GM23248 (cell line): ENCODE results near the gene LRIG1. TPM values are rescaled to one million over a fixed set of nuclear protein-coding genes. Genes with fewer than 3 reads are reported as not detected.

Source experiments
- DNase-seq: peaks from one replicate; pipeline ENCODE4 v3.0.0-alpha.2; 2015
- H2AFZ ChIP-seq: fragments of 200-600 bp; sonication (generic); 2 replicates; pipeline ENCODE4 v1.6.1; 2016; ENCODE audit warnings: antibody characterized with exemption
- H3F3A ChIP-seq: fragments of 200-600 bp; sonication (generic); 2 replicates; pipeline ENCODE4 v1.6.1; 2016; ENCODE audit warnings: mild to moderate bottlenecking, antibody characterized with exemption, mixed run types; ENCODE audit not compliant: insufficient read depth
- H3K27ac ChIP-seq: fragments of 200-600 bp; sonication (generic); 2 replicates; pipeline ENCODE4 v1.5.1; 2016; ENCODE audit warnings: mild to moderate bottlenecking
- H3K27me3 ChIP-seq: fragments of 200-600 bp; sonication (generic); replicated peaks from 2 replicates; pipeline ENCODE4 v1.6.1; 2016; ENCODE audit warnings: mild to moderate bottlenecking; ENCODE audit not compliant: insufficient read depth
- H3K36me3 ChIP-seq: fragments of 200-600 bp; sonication (generic); 2 replicates; pipeline ENCODE4 v1.6.1; 2016; ENCODE audit warnings: low read depth, mild to moderate bottlenecking
- H3K4me1 ChIP-seq: fragments of 200-600 bp; sonication (generic); 2 replicates; pipeline ENCODE4 v1.6.1; 2016; ENCODE audit warnings: mild to moderate bottlenecking; ENCODE audit not compliant: insufficient read depth
- H3K4me2 ChIP-seq: fragments of 200-600 bp; sonication (generic); one replicate; pipeline ENCODE4 v1.6.1; 2016; ENCODE audit warnings: mild to moderate bottlenecking; ENCODE audit not compliant: unreplicated experiment
- H3K4me3 ChIP-seq: fragments of 200-600 bp; sonication (generic); 2 replicates; pipeline ENCODE4 v1.5.1; 2016; ENCODE audit warnings: mild to moderate bottlenecking
- H3K79me2 ChIP-seq: fragments of 200-600 bp; sonication (generic); 2 replicates; pipeline ENCODE4 v1.6.1; 2016; ENCODE audit warnings: mild to moderate bottlenecking; ENCODE audit not compliant: insufficient read depth
- H3K9ac ChIP-seq: fragments of 200-600 bp; sonication (generic); 2 replicates; pipeline ENCODE4 v1.6.1; 2016; ENCODE audit warnings: mild to moderate bottlenecking
- H3K9me2 ChIP-seq: fragments of 200-600 bp; sonication (generic); 2 replicates; pipeline ENCODE4 v1.6.1; 2016; ENCODE audit warnings: mixed run types, mild to moderate bottlenecking, moderate library complexity; ENCODE audit not compliant: insufficient read depth
- H3K9me3 ChIP-seq: fragments of 200-600 bp; sonication (generic); one replicate; pipeline ENCODE4 v1.6.1; 2017; ENCODE audit warnings: low read depth
- H4K20me1 ChIP-seq: fragments of 200-600 bp; sonication (generic); 2 replicates; pipeline ENCODE4 v1.6.0; 2016; ENCODE audit not compliant: insufficient read depth
- EZH2 ChIP-seq: fragments of 200-600 bp; sonication (generic); IDR thresholded peaks from 2 replicates; pipeline ENCODE4 v1.6.1; 2018; ENCODE audit warnings: antibody characterized with exemption, mild to moderate bottlenecking; ENCODE audit not compliant: insufficient read depth, poor library complexity, severe bottlenecking
- EZH2phosphoT487 ChIP-seq: fragments of 200-600 bp; sonication (generic); IDR thresholded peaks from 2 replicates; pipeline ENCODE4 v1.6.1; 2018; ENCODE audit warnings: antibody characterized with exemption, moderate library complexity, mild to moderate bottlenecking, low read depth; ENCODE audit not compliant: insufficient read depth
- WGBS, 2 experiments: methylation state at CpG; one replicate each; pipeline ENCODE4 v1.1.6; 2015 to 2017; ENCODE audit warnings: low lambda C conversion rate in 2 of 2, low coverage in 1 of 2; ENCODE audit errors: missing lambda C conversion rate in 2 of 2; 5-methylcytosine and 5-hydroxymethylcytosine counted together
- in situ Hi-C: fragments of 300-500 bp; cut with MboI; formaldehyde crosslinking; loops from 2 replicates; pipeline ENCODE4 v1.15.0; 2020
- polyA plus RNA-seq: library from polyadenylated mRNA; unstranded; fragments of >200 nt; fragmentation: Nextera tagmentation; extraction: Ambion mirVana; gene quantifications from 2 replicates; pipeline ENCODE4 v1.2.1, GENCODE V29; 2016
- total RNA-seq: library from RNA; depleted of rRNA; stranded (reverse); fragments of >200 nt; shearing (Covaris generic); gene quantifications from 2 replicates; pipeline ENCODE4 v1.2.3, GENCODE V29; 2014

LRIG1 gene
- total and polyA plus RNA-seq, 2 experiments from 2014 or later: 3.1 to 6.5 TPM

DNA sequence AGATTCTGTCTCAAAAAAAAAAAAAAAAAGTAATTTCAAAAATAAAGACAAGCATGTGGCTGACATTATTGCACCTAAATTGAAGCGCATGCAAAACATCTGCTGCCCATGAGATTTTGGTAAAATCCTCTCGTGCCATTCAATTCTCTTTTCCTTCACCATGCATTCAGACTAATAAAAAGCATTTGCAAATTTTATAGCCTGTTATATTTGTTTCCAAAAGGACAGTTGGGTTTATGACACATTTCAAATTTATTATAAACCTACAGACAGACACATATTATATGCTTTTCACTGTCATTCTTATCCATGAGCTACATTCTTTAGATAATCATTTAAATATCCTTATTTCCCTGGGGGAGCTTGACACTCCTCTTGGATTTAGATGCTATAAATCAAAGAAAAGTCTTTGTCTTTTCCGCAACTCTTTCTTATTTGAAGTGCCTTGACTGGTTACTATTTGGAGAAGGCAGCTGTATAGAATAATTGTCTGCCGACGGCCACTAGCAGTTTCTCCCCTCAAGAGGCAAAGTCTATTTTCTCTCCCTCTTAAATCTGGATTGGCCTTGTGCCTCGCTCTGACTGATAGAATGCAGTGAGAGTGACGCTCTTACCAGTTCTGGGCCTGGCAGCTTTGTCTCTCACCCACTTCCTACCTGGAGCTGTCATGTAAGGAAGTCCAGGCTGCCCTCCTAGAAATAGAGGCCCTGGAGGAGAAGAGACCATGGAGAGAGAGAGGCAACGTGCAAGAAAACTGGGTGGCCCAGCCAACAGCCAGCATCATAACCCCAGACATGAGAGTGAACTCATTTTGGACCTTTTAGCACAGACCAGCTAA is 6.8 kb upstream of the LRIG1 start:
- no peaks in the 10 kb centered on the region for H3K36me3 ChIP-seq
- no peak overlapping the region for H3K4me3 ChIP-seq
- no peaks in the 10 kb centered on the region for H3K79me2 ChIP-seq
- H3K9ac ChIP-seq: no peak overlapping the region
- H3K9me3 ChIP-seq: no peaks in the 10 kb centered on the region
- H3K27me3 ChIP-seq: peaks cover 18% of the 10 kb centered on the region
- H2AFZ ChIP-seq: no peak overlapping the region
- no peak overlapping the region for H3K4me2 ChIP-seq
- in situ Hi-C loops: no loop called here
- H3F3A ChIP-seq: no peaks in the 10 kb centered on the region
- no peaks in the 10 kb centered on the region for H3K9me2 ChIP-seq
- no peak overlapping the region for H3K27ac ChIP-seq
- H4K20me1 ChIP-seq: no peaks in the 10 kb centered on the region
- WGBS, 2 experiments: 79 to 81% methylated on average over 8 of the region's 8 CpGs
- no peak for DNase-seq
- H3K4me1 ChIP-seq: no peaks in the 10 kb centered on the region
- TF ChIP-seq EZH2phosphoT487 (no peak), EZH2 (no peak)

DNA sequence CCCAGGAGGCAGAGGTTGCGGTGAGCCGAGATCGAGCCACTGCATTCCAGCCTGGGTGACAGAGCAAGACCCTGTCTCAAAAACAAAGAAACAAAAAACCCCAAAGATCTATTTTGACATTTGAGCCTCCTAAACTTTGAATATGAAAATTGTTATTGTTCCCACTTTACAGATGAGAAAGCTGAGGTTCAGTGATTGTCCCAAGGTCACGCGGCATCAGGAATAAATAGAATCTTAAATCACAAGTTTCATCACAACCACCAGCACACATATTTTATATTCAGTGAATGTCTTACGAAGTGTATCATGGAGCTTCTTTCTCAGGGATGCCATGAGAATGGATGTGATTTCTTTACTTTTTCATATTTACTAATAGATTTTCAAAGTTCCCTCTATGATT is 5.3 kb upstream of the LRIG1 start:
- H3K4me3 ChIP-seq: no peak overlapping the region
- no peaks in the 10 kb centered on the region for H3K9me3 ChIP-seq
- H3K36me3 ChIP-seq: no peaks in the 10 kb centered on the region
- H2AFZ ChIP-seq: no peak overlapping the region
- 93 to 94% methylated on average over 6 of the region's 6 CpGs for WGBS, 2 experiments
- DNase-seq: no peak
- no peaks in the 10 kb centered on the region for H4K20me1 ChIP-seq
- H3K4me2 ChIP-seq: no peak overlapping the region
- H3K9ac ChIP-seq: no peak overlapping the region
- in situ Hi-C loops: no loop called here
- H3K4me1 ChIP-seq: peaks cover 4% of the 10 kb centered on the region; the same call in 1 of the 2 replicates
- peaks cover 25% of the 10 kb centered on the region for H3K27me3 ChIP-seq
- H3K9me2 ChIP-seq: no peaks in the 10 kb centered on the region
- H3K79me2 ChIP-seq: no peaks in the 10 kb centered on the region
- H3K27ac ChIP-seq: no peak overlapping the region
- no peaks in the 10 kb centered on the region for H3F3A ChIP-seq
- TF ChIP-seq EZH2phosphoT487: no peak
- no peak for TF ChIP-seq EZH2

DNA sequence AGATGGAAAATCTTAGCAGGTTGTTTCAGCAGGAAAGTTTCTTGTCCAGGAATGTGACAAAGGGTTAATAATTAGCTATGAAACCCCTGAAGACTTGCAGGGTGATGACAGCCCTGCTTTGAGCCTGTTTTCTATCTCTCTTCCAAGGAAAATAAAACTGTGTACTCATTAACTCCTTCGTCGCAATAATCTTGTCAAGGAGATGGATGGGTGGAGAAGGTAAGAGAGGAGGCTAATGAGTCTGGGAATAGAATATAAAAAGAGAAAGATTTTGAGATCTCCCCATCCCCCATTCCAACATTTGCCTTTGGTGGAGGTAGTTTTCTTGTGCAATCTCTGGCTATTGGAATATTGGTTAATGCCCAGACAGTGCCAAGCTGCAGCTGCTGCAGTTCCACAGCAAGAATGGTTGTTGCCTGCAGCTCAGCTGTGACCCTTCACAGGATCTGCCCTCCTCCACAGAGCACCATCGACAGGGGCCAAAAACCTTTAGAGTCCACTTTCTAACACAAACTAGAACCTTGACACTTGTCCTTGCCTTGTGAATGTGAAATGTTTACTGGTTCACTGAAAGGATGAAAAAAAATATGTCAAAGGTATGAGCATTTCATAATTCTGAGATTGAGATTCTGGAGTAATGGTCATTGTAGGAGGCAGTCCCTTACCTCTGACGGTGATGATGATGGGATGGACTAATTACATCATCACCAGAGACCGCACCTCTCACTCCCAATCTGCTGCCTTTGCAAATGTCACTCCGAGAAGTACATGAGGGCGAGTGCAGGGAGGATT is 4.2 kb upstream of the LRIG1 start:
- H3K27ac ChIP-seq: no peak overlapping the region
- H3K79me2 ChIP-seq: no peaks in the 10 kb centered on the region
- 67 to 69% methylated on average over 7 of the region's 7 CpGs for WGBS, 2 experiments
- in situ Hi-C loops: no loop called here
- no peaks in the 10 kb centered on the region for H4K20me1 ChIP-seq
- no peak overlapping the region for H3K4me2 ChIP-seq
- peaks cover 4% of the 10 kb centered on the region; the same call in 1 of the 2 replicates for H3K4me1 ChIP-seq
- no peaks in the 10 kb centered on the region for H3K9me2 ChIP-seq
- no peak overlapping the region for H3K9ac ChIP-seq
- H3K27me3 ChIP-seq: peaks cover 19% of the 10 kb centered on the region
- no peaks in the 10 kb centered on the region for H3K9me3 ChIP-seq
- H2AFZ ChIP-seq: no peak overlapping the region
- no peaks in the 10 kb centered on the region for H3F3A ChIP-seq
- TF ChIP-seq EZH2 (no peak), EZH2phosphoT487 (no peak)
- H3K36me3 ChIP-seq: no peaks in the 10 kb centered on the region
- no peak overlapping the region for H3K4me3 ChIP-seq
- no peak for DNase-seq

GRCh38 chr3:66502981-66503380 is 2.2 kb upstream of the LRIG1 start:
- DNase-seq: no peak
- no peak overlapping the region for H2AFZ ChIP-seq
- peaks cover 4% of the 10 kb centered on the region; the same call in 1 of the 2 replicates for H3K4me1 ChIP-seq
- WGBS, 2 experiments: 44 to 60% methylated on average over 2 of the region's 2 CpGs
- peaks cover 15% of the 10 kb centered on the region for H3K79me2 ChIP-seq
- H3K4me2 ChIP-seq: no peak overlapping the region
- TF ChIP-seq EZH2 (no peak), EZH2phosphoT487 (no peak)
- H3F3A ChIP-seq: no peaks in the 10 kb centered on the region
- no peak overlapping the region for H3K4me3 ChIP-seq
- peaks cover 18% of the 10 kb centered on the region for H3K27me3 ChIP-seq
- no peaks in the 10 kb centered on the region for H3K9me2 ChIP-seq
- H3K9me3 ChIP-seq: no peaks in the 10 kb centered on the region
- H3K9ac ChIP-seq: no peak overlapping the region
- in situ Hi-C loops: no loop called here
- H3K27ac ChIP-seq: no peak overlapping the region
- no peaks in the 10 kb centered on the region for H3K36me3 ChIP-seq
- no peaks in the 10 kb centered on the region for H4K20me1 ChIP-seq
